Measurements from ENCODE around the gene SETD5. TPM values are rescaled to one million over a fixed set of nuclear protein-coding genes. Genes with fewer than 3 reads are reported as not detected.

Gene SETD5
- total and polyA plus RNA-seq, 2 donors (not counting 3 experiments of a cell fraction or from before 2014, with no cell fraction given), result 48.2 to 149 TPM

DNA sequence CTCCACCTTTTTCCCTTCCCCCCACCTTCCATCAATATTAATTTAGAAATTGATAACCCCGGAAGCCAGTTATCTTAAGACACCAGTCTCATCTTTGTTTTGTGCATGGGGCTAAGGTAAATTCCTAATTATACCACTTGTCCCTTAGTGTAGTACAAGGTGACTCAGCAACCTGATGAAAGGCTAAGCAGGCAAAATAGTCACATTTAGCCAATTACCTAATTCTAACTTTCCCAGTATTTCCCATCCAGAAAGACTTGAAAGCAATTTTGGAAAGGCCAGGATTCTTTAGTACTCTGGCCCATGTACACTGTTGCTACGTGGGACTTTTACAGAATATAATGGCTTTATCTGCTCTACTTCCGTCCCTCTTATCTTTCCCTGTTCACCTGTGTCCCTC lies 72.6 kb downstream of the SETD5 start:
- intact Hi-C loops (cut with micrococcal nuclease), result no loop called here
- no peak overlapping the region for H3K4me2 ChIP-seq (ENCODE audit: insufficient read depth, low read length)
- no peaks in the 10 kb centered on the region for H3K27me3 ChIP-seq (ENCODE audit: control insufficient read depth in 2 of 2, insufficient read depth in 2 of 2, low read length in 2 of 2)
- POLR2A ChIA-PET, result no interaction called here
- peaks cover 58 to 62% of the 10 kb centered on the region in 2 experiments for H3K36me3 ChIP-seq (ENCODE audit: control insufficient read depth in 2 of 2, extremely low read depth in 1 of 2, insufficient read depth in 2 of 2, low read length in 2 of 2)
- FAIRE-seq, result no peak
- H3K9me1 ChIP-seq (replicated peaks; ENCODE audit: control insufficient read depth, extremely low read depth, insufficient read depth, low read length), result no peaks in the 10 kb centered on the region
- TF ChIP-seq MYC (IDR thresholded peaks at IDR 0.05; ENCODE audit: low read depth, low read length), result no peak
- TF ChIP-seq MAX (IDR thresholded peaks at IDR 0.05; ENCODE audit: insufficient read depth, insufficient read length), result no peak
- TF ChIP-seq EZH2 (IDR thresholded peaks at IDR 0.05; ENCODE audit: borderline replicate concordance, low read depth, low read length, severe bottlenecking), result no peak
- no peak for TF ChIP-seq FOS (IDR thresholded peaks at IDR 0.05; ENCODE audit: borderline replicate concordance, insufficient read depth, low read length)
- no peak for TF ChIP-seq GATA2 (IDR thresholded peaks at IDR 0.05; ENCODE audit: insufficient read depth, insufficient read length, low read depth, low read length)
- no peak for TF ChIP-seq JUN (IDR thresholded peaks at IDR 0.05; ENCODE audit: borderline replicate concordance, insufficient read depth, insufficient read length, low read depth)
- no peak for TF ChIP-seq POLR2A (IDR thresholded peaks at IDR 0.05; ENCODE audit: low read depth, low read length)
- no peak for TF ChIP-seq POLR2AphosphoS5 (IDR thresholded peaks at IDR 0.05; ENCODE audit: insufficient read depth, low read depth, low read length)
- TF ChIP-seq, protein P1, sequence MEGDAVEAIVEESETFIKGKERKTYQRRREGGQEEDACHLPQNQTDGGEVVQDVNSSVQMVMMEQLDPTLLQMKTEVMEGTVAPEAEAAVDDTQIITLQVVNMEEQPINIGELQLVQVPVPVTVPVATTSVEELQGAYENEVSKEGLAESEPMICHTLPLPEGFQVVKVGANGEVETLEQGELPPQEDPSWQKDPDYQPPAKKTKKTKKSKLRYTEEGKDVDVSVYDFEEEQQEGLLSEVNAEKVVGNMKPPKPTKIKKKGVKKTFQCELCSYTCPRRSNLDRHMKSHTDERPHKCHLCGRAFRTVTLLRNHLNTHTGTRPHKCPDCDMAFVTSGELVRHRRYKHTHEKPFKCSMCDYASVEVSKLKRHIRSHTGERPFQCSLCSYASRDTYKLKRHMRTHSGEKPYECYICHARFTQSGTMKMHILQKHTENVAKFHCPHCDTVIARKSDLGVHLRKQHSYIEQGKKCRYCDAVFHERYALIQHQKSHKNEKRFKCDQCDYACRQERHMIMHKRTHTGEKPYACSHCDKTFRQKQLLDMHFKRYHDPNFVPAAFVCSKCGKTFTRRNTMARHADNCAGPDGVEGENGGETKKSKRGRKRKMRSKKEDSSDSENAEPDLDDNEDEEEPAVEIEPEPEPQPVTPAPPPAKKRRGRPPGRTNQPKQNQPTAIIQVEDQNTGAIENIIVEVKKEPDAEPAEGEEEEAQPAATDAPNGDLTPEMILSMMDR (IDR thresholded peaks at IDR 0.05; ENCODE audit: extremely low read depth in 1 of 2, insufficient read depth in 1 of 2, low read depth in 1 of 2, low read length in 2 of 2), result no peak
- no peak overlapping the region for H3K27ac ChIP-seq (ENCODE audit: insufficient read depth, low read depth, low read length)
- DNase-seq (ENCODE audit: low read depth, low spot score), result no peak
- H3K9ac ChIP-seq (replicated peaks; ENCODE audit: extremely low read depth, insufficient read depth, low read length), result no peak overlapping the region
- no peak overlapping the region for H2AFZ ChIP-seq (ENCODE audit: low read depth, low read length)
- H4K20me1 ChIP-seq (replicated peaks; ENCODE audit: control insufficient read depth, extremely low read depth, insufficient read depth, low read length), result no peaks in the 10 kb centered on the region
- H3K9me3 ChIP-seq (replicated peaks; ENCODE audit: control insufficient read depth, insufficient read depth, low read length), result no peaks in the 10 kb centered on the region
- no peaks in the 10 kb centered on the region for H3K4me1 ChIP-seq (ENCODE audit: control insufficient read depth, extremely low read depth, insufficient read depth, low read length)
- CTCF ChIA-PET, result interaction anchor here (1.2 kb wide), 1 partner anchor 76 kb away, joined by 3 read pairs; no protein-coding TSS in a partner anchor
- H3K79me2 ChIP-seq (ENCODE audit: control insufficient read depth, insufficient read depth, low read length), result peaks cover 19% of the 10 kb centered on the region
- BruUV-seq (replicated peaks), result no TSS peak
- H3K4me3 ChIP-seq (replicated peaks in 1 of 3; ENCODE audit: insufficient read depth in 1 of 3, low read depth in 1 of 3, low read length in 3 of 3), result no peak overlapping the region
- dilution Hi-C loops (cut with MboI; ENCODE audit: extremely low pct_ligation_motif_present, low sequenced_read_pairs), result no loop called here

Data from endothelial cell of umbilical vein (primary cell).